ENCODE measurements around the gene MPPED1.

DNA sequence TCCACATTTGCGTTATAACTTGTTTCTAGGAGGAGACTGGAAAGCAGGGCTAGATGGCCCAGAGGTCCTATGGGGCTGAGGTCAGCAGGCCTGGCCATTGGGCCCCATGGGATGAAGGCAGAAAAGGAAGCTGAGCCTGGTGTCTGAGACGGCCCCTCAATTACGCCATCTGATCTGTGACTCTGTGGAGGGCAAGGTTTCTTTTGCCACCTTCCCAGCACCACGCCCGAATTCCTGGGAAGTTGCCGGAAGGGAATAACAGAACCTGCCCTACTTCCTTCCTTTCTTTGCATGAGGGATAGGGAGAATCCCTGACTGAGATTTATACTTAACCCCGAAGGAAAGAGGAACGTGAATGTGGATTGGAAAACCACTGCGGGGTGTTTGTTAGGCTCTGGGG, 118.1 kb downstream of the MPPED1 start:
- TF ChIP-seq, protein P1, sequence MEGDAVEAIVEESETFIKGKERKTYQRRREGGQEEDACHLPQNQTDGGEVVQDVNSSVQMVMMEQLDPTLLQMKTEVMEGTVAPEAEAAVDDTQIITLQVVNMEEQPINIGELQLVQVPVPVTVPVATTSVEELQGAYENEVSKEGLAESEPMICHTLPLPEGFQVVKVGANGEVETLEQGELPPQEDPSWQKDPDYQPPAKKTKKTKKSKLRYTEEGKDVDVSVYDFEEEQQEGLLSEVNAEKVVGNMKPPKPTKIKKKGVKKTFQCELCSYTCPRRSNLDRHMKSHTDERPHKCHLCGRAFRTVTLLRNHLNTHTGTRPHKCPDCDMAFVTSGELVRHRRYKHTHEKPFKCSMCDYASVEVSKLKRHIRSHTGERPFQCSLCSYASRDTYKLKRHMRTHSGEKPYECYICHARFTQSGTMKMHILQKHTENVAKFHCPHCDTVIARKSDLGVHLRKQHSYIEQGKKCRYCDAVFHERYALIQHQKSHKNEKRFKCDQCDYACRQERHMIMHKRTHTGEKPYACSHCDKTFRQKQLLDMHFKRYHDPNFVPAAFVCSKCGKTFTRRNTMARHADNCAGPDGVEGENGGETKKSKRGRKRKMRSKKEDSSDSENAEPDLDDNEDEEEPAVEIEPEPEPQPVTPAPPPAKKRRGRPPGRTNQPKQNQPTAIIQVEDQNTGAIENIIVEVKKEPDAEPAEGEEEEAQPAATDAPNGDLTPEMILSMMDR (conservative IDR thresholded peaks at IDR 0.05; ENCODE audit: low read length): no peak
- TF ChIP-seq EZH2phosphoT487 (IDR thresholded peaks at IDR 0.05; ENCODE audit: borderline replicate concordance): no peak

Measured in Loucy (cell line).